Skeletal muscle satellite cell (primary cell): ENCODE results near the gene TAAR6. TPM values are rescaled to one million over a fixed set of nuclear protein-coding genes. Genes with fewer than 3 reads are reported as not detected.
"Not testable (repeated sequence)": the region's sequence is repeated elsewhere in the genome, so short reads cannot be mapped to it uniquely, and the experiment has no call there.

ENCODE experiments used
- H3K27me3 ChIP-seq: 2 replicates; pipeline ENCODE4 v1.7.0; 2013; ENCODE audit warnings: low read length; ENCODE audit not compliant: control insufficient read depth, insufficient read depth
- H3K36me3 ChIP-seq: 2 replicates; pipeline ENCODE4 v1.7.0; 2013; ENCODE audit warnings: mild to moderate bottlenecking, control low read depth, low read length; ENCODE audit not compliant: insufficient read depth
- H3K4me1 ChIP-seq: 2 replicates; pipeline ENCODE4 v1.7.0; 2013; ENCODE audit warnings: low read length; ENCODE audit not compliant: control insufficient read depth, insufficient read depth
- H3K4me2 ChIP-seq: 2 replicates; pipeline ENCODE4 v1.7.0; 2013; ENCODE audit warnings: mild to moderate bottlenecking, low read length
- H3K4me3 ChIP-seq: 2 replicates; pipeline ENCODE4 v1.7.0; 2013; ENCODE audit warnings: low read length
- H3K9ac ChIP-seq: 2 replicates; pipeline ENCODE4 v1.7.0; 2013; ENCODE audit warnings: mild to moderate bottlenecking, low read depth, low read length, moderate library complexity
- H3K9me3 ChIP-seq: replicated peaks from 2 replicates; pipeline ENCODE4 v1.7.0; 2013; ENCODE audit warnings: mild to moderate bottlenecking, control low read depth, low read length
- total RNA-seq: library from RNA; depleted of rRNA; stranded (reverse); fragments of >200 nt; gene quantifications from 2 replicates; pipeline ENCODE4 v1.2.3, GENCODE V29; 2012; rRNA removed

The TAAR6 gene, protein sequence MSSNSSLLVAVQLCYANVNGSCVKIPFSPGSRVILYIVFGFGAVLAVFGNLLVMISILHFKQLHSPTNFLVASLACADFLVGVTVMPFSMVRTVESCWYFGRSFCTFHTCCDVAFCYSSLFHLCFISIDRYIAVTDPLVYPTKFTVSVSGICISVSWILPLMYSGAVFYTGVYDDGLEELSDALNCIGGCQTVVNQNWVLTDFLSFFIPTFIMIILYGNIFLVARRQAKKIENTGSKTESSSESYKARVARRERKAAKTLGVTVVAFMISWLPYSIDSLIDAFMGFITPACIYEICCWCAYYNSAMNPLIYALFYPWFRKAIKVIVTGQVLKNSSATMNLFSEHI
- total RNA-seq: not detected in 2 replicates

DNA sequence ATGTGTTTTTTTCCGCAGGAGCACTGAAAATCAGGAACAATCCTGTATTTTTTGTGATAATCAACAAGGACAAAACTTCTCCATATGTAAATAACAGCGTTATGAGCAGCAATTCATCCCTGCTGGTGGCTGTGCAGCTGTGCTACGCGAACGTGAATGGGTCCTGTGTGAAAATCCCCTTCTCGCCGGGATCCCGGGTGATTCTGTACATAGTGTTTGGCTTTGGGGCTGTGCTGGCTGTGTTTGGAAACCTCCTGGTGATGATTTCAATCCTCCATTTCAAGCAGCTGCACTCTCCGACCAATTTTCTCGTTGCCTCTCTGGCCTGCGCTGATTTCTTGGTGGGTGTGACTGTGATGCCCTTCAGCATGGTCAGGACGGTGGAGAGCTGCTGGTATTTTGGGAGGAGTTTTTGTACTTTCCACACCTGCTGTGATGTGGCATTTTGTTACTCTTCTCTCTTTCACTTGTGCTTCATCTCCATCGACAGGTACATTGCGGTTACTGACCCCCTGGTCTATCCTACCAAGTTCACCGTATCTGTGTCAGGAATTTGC is at the start of gene TAAR6:
TSS of gene TAAR6 (plus strand) at position 102 of the 557 bp plus-strand sequence. CDS start at position 102, 0 bp downstream.
- Histone ChIP-seq H3K27me3 (peaks cover 58% of the 10 kb centered on the region), H3K4me1 (no peaks in the 10 kb centered on the region), H3K36me3 (no peaks in the 10 kb centered on the region), H3K4me2 (no peak within 1 kb of the TSS), H3K4me3 (no peak within 1 kb of the TSS), H3K9me3 (no peaks in the 10 kb centered on the region), H3K9ac (no peak within 1 kb of the TSS)

DNA sequence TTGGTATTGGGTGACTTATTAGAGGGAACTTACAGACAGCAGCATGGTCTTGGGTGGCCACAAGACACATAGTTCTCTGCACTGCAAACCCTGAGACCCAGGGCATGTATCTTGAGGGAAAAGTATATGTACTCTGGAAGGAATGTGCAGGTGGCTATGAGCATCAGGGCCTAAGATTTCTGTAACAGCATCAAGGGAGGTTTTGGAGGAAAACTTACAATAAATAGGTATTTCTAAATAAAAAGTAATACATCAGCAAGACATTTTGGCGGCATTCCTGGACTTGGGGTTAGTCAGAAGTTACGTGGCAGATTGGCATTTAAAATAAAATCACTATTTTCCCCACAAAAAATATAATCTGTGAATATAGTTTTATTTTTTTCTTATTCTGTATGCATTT is 49.2 kb upstream of the TAAR6 start:
- peaks cover 4% of the 10 kb centered on the region for H3K27me3 ChIP-seq
- H3K36me3 ChIP-seq: no peaks in the 10 kb centered on the region
- H3K9ac ChIP-seq: no peak overlapping the region
- no peak overlapping the region for H3K4me3 ChIP-seq
- H3K4me2 ChIP-seq: no peak overlapping the region
- H3K9me3 ChIP-seq: no peaks in the 10 kb centered on the region
- peaks cover 10% of the 10 kb centered on the region for H3K4me1 ChIP-seq

DNA sequence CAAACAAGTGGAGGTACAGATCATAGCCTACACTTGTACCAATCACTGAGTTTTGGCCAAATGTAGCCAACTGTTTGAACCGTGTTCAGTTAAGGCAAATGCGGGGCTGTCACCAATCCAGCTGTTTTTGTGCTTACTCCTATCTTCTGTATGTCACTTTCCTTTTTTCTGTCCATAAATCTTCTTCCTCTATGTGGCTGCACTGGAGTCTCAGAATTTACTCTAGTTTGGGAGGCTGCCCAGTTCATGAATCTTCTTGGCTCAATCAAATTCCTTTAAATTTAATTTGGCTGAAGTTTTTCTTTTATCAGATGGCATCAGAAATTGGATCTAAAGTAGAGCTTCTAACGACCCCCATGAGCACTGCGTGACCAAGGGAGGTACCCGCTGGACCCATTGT is 45.5 kb upstream of the TAAR6 start:
- no peak overlapping the region for H3K4me2 ChIP-seq
- H3K27me3 ChIP-seq: no peaks in the 10 kb centered on the region
- peaks cover 16% of the 10 kb centered on the region for H3K4me1 ChIP-seq
- no peaks in the 10 kb centered on the region for H3K36me3 ChIP-seq
- no peaks in the 10 kb centered on the region for H3K9me3 ChIP-seq
- H3K9ac ChIP-seq: no peak overlapping the region
- H3K4me3 ChIP-seq: no peak overlapping the region

DNA sequence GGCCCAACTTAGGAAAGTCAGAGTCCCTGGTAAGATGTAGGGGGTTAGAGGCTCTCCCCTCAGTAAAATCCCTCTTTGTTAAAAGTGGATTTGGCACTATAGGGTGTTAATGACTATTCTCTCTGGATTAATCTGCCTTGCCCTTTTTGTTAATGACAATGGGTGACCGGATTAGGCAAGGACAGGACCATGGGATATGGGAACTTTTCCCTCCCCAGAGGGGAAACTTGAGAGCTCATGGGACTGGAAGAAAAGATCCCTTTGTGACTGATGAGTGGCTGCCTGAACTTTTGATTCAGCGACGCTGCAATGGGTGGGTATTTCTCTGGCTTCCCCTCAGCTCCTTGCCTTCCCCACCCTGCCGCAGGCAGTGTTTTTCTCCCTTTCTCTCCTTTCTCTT is 44.3 kb upstream of the TAAR6 start:
- H3K4me1 ChIP-seq: peaks cover 13% of the 10 kb centered on the region

DNA sequence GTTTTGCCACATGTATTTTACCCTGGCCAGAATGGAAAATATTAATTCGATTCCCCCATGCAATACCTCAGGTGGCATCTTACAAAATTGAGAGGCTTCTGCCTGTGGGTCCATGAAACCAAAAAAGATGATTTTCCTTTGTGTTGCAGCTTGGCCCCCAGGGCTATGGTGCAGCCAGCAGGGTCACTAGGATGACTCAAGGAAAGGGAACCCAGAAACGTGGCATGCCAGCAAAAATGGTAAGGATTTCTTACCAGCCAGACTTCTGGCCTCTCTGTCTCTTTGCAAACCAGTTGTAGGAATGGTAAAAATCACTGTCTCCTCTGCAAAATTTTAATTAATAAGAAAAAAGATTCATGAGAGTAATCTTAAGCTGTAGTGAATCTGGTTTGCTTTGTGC is 43.7 kb upstream of the TAAR6 start:
- H3K4me3 ChIP-seq: no peak overlapping the region
- no peaks in the 10 kb centered on the region for H3K36me3 ChIP-seq
- no peaks in the 10 kb centered on the region for H3K27me3 ChIP-seq
- H3K9ac ChIP-seq: no peak overlapping the region
- H3K4me2 ChIP-seq: no peak overlapping the region
- H3K9me3 ChIP-seq: no peaks in the 10 kb centered on the region
- H3K4me1 ChIP-seq: peaks cover 9% of the 10 kb centered on the region

More for the DNA sequence above, 44.3 kb upstream of the TAAR6 start:
- H3K4me2 ChIP-seq: no peak overlapping the region
- H3K9me3 ChIP-seq: no peaks in the 10 kb centered on the region
- no peaks in the 10 kb centered on the region for H3K36me3 ChIP-seq
- H3K9ac ChIP-seq: no peak overlapping the region
- H3K27me3 ChIP-seq: no peaks in the 10 kb centered on the region
- H3K4me3 ChIP-seq: no peak overlapping the region

DNA sequence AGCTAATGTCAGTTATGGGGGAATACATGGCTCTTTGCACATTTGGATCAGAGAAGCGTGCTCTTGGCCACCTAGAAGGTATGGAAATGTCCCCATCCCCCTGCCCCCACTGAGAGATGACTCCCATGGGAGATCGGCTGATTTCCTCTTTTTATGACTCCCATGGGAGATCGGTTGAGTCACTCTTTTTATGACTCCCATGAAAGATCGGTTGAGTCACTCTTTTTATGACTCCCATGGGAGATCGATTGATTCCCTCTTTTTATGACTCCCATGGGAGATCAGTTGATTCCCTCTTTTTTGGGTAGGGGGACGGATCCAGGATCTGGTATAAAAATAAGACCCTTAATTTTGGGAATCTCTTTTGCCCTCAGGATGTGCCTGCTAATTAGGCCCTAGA is 42.3 kb upstream of the TAAR6 start:
- Histone ChIP-seq H3K9me3 (no peaks in the 10 kb centered on the region), H3K4me1 (peaks cover 6% of the 10 kb centered on the region), H3K9ac (no peak overlapping the region), H3K36me3 (no peaks in the 10 kb centered on the region), H3K4me3 (no peak overlapping the region), H3K4me2 (no peak overlapping the region), H3K27me3 (no peaks in the 10 kb centered on the region)

DNA sequence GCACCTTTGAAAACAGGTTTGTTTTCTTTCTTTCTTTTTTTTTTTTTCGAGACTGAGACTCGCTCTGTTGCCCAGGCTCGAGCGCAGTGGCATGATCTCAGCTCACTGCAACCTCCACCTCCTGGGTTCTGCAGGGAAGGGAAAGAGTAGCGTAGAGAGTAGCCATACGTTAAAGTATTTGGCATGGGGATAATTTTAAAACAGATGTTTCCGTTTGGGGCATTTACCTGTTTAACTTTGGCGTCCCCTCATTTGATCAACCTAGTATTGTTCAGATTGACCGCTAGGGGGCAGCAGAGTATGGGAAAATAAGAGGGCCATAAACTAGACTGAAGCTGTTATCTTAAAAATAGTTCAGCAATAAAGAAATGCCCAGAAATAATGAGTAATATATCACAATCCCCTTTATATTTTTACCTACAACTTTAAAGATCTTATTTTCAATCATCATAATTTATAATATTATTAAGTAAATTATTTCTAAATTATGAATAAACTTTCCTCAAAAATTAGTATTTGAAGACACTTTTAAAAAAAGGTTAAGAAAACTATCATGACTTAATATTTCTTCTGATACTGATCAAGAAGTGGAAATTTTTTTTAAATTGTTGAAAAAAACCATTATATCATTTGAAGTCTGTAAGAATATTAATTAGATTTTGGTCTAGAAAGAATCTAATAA is 39.7 kb upstream of the TAAR6 start:
- peak overlapping the region; percentile 1 for H3K4me2 ChIP-seq
- H3K27me3 ChIP-seq: peaks cover 3% of the 10 kb centered on the region
- H3K4me3 ChIP-seq: peak overlapping the region; percentile 40
- H3K4me1 ChIP-seq: peaks cover 6% of the 10 kb centered on the region
- no peak overlapping the region for H3K9ac ChIP-seq
- H3K9me3 ChIP-seq: no peaks in the 10 kb centered on the region
- no peaks in the 10 kb centered on the region for H3K36me3 ChIP-seq

DNA sequence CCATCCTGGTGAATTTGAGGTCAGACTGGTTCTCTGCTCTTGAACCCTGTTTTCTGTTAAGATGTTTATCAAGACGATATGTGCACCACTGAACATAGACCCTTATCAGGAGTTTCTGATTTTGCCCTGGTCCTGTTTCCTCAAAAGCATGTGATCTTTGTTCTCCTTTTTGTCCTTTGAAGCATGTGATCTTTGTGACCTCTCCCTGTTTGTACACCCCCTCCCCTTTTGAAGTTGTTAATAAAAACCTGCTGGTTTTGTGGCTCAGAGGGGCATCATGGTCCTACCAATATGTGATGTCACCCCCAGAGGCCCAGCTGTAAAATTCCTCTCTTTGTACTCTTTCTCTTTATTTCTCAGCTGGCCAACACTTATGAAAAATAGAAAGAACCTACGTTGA is 35.6 kb upstream of the TAAR6 start:
- H3K36me3 ChIP-seq, H3K9me3 ChIP-seq, H3K4me2 ChIP-seq, H3K4me1 ChIP-seq, H3K9ac ChIP-seq, H3K4me3 ChIP-seq: not testable (repeated sequence)
- peaks cover 32% of the 10 kb centered on the region for H3K27me3 ChIP-seq

DNA sequence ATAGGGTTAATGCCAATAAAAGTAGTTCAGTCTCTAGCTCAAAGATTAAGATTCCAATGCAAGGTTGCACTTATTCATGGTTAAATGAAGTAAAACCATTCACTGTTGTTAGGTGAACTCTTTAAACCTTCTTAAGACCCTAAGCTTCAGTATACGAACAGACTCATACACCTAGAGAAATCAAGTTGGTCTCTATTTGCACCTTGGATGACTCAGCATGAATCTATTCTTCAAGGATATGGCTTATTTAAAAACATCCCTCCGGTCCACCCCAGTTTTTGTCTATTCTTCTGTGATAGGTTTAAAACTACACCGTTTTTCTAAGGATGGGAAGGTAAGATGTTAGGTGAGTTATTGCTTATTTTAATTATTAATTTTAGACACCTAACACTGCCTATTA is 33.0 kb upstream of the TAAR6 start:
- Histone ChIP-seq H3K27me3 (peaks cover 51% of the 10 kb centered on the region), H3K4me3 (no peak overlapping the region), H3K36me3 (no peaks in the 10 kb centered on the region), H3K4me1 (no peaks in the 10 kb centered on the region), H3K4me2 (no peak overlapping the region), H3K9me3 (no peaks in the 10 kb centered on the region), H3K9ac (no peak overlapping the region)

DNA sequence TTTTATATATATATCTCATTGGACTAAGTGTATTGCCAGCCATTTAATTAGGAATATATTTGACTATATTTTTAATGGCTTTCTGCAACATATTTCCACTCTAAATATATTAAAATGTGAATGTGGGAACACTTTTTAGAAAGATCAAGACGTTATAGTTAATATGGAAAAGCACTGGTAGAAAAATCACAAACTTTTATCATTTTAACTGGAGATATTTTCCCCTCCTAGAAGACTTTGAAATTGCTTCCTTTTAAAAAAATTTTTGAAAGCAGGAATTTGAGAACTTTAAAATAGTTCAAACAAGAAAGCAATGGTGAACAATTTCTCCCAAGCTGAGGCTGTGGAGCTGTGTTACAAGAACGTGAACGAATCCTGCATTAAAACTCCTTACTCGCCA is 32.1 kb upstream of the TAAR6 start, which contains the start of gene TAAR9:
TSS of gene TAAR9 (plus strand) at position 301 of the 400 bp plus-strand sequence. CDS start at position 314, 13 bp downstream.
- no peak within 1 kb of the TSS for H3K4me3 ChIP-seq
- no peak within 1 kb of the TSS for H3K9ac ChIP-seq
- no peaks in the 10 kb centered on the region for H3K36me3 ChIP-seq
- no peaks in the 10 kb centered on the region for H3K9me3 ChIP-seq
- no peak within 1 kb of the TSS for H3K4me2 ChIP-seq
- H3K27me3 ChIP-seq: peaks cover 51% of the 10 kb centered on the region
- no peaks in the 10 kb centered on the region for H3K4me1 ChIP-seq

DNA sequence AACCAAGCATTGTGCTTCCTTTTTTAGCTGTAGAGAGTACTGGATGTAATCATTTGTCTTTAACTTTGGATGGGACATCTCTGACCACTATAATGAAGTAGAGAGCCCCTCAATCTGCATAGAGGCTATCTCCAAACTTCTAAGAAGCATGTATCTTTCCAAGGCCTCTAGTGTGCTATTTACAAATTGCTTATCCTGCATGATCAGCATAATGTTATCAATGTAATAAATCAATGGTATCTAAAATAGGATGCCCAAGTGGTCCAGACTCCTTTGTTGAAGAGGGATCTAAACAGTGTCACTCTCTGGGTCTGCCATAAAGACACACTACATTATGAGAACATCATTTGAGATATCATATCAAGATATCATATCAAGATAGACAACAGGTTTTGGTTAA is 25.3 kb upstream of the TAAR6 start:
- H3K9me3 ChIP-seq: no peaks in the 10 kb centered on the region
- no peak overlapping the region for H3K4me3 ChIP-seq
- H3K27me3 ChIP-seq: peaks cover 50% of the 10 kb centered on the region
- H3K9ac ChIP-seq: no peak overlapping the region
- H3K36me3 ChIP-seq: no peaks in the 10 kb centered on the region
- H3K4me1 ChIP-seq: no peaks in the 10 kb centered on the region
- no peak overlapping the region for H3K4me2 ChIP-seq
